Neuron (in vitro differentiated cells): ENCODE results near the gene SOCS4.
"Not testable (repeated sequence)": the region's sequence is repeated elsewhere in the genome, so short reads cannot be mapped to it uniquely, and the experiment has no call there.

Experiments
- H2AFZ ChIP-seq: one replicate; pipeline ENCODE4 v1.6.1; 2013; ENCODE audit warnings: low read depth, mild to moderate bottlenecking, inconsistent platforms, low read length, moderate library complexity
- H3K27me3 ChIP-seq: one replicate; pipeline ENCODE4 v1.6.1; 2013; ENCODE audit warnings: low read length; ENCODE audit not compliant: insufficient read depth
- H3K36me3 ChIP-seq: one replicate; pipeline ENCODE4 v1.6.1; 2013; ENCODE audit warnings: low read length; ENCODE audit not compliant: insufficient read depth
- H3K4me1 ChIP-seq: one replicate; pipeline ENCODE4 v1.6.1; 2013; ENCODE audit warnings: low read length; ENCODE audit not compliant: insufficient read depth
- H3K4me3 ChIP-seq: 2 replicates; pipeline ENCODE4 v1.5.1; 2013; ENCODE audit warnings: mild to moderate bottlenecking, low read length, moderate library complexity
- H3K9me3 ChIP-seq: one replicate; pipeline ENCODE4 v1.6.1; 2013; ENCODE audit warnings: low read length

The SOCS4 gene

GRCh38 chr14:55026793-55027561, at the start of gene SOCS4, which contains the start of gene WDHD1:
TSS of gene SOCS4 (plus strand) at chr14:55027236. CDS start at chr14:55043042, 15,806 bp downstream.
TSS of gene WDHD1 (minus strand) at chr14:55027099. CDS start at chr14:55026787, 312 bp downstream.
- H3K9me3 ChIP-seq, result no peaks in the 10 kb centered on the region
- peaks cover 32% of the 10 kb centered on the region for H3K4me1 ChIP-seq
- no peaks in the 10 kb centered on the region for H3K27me3 ChIP-seq
- peak within 1 kb of the TSS; percentile 81 for H3K4me3 ChIP-seq
- peaks cover 21% of the 10 kb centered on the region for H3K36me3 ChIP-seq
- H2AFZ ChIP-seq, result peak within 1 kb of the TSS; percentile 88

GRCh38 chr14:54979039-54979438, 48.0 kb upstream of the SOCS4 start:
- Histone ChIP-seq H3K27me3 (no peaks in the 10 kb centered on the region), H3K4me3 (no peak overlapping the region), H3K4me1 (no peaks in the 10 kb centered on the region), H2AFZ (no peak overlapping the region), H3K36me3 (peaks cover 51% of the 10 kb centered on the region), H3K9me3 (no peaks in the 10 kb centered on the region)

DNA sequence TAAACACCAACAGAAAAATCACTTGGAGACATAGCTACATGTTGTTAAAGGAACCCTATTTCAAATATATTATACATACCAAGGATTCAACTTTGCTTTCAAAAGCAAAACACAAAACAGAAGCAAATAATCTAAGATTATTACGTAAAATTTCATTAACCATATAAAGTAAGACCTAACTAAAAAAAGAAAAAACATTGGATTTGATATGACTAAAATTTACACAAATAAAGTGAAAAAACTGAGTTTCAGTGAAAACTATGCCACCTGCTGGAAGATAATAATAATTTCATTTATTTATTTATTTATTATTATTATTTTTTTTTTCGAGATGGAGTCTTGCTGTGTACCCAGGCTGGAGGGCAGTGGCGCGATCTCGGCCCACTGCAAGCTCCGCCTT, 45.3 kb upstream of the SOCS4 start:
- Histone ChIP-seq H3K9me3 (no peaks in the 10 kb centered on the region), H3K4me3 (no peak overlapping the region), H3K36me3 (peaks cover 58% of the 10 kb centered on the region), H2AFZ (no peak overlapping the region), H3K4me1 (no peaks in the 10 kb centered on the region), H3K27me3 (no peaks in the 10 kb centered on the region)

- Histone ChIP-seq H2AFZ (no peak overlapping the region), H3K27me3 (no peaks in the 10 kb centered on the region), H3K36me3 (peaks cover 65% of the 10 kb centered on the region), H3K4me3 (no peak overlapping the region), H3K4me1 (no peaks in the 10 kb centered on the region), H3K9me3 (no peaks in the 10 kb centered on the region)
These were observed 41.9 kb upstream of the SOCS4 start for GRCh38 chr14:54985156-54985555.

DNA sequence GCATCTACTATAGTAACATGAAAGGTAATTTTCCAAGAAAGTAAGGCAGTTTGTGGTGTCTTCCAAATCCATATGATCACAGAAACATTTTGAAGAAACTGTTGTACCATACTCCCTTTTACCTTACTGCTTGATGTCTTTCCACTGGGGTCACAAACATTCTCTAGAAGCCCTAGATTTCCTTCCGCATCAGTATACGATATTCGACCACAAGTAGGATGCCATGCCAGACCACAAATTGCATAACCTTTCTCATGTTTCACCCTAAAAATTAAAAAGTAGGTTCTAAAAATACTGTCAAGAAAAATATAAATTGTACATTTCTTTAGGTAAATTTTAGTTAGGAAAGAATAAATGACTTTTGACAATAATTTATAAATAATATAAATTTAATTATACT, 26.7 kb upstream of the SOCS4 start:
- peaks cover 57% of the 10 kb centered on the region for H3K36me3 ChIP-seq
- no peak overlapping the region for H2AFZ ChIP-seq
- H3K9me3 ChIP-seq, result no peaks in the 10 kb centered on the region
- no peak overlapping the region for H3K4me3 ChIP-seq
- H3K4me1 ChIP-seq, result no peaks in the 10 kb centered on the region
- H3K27me3 ChIP-seq, result no peaks in the 10 kb centered on the region

DNA sequence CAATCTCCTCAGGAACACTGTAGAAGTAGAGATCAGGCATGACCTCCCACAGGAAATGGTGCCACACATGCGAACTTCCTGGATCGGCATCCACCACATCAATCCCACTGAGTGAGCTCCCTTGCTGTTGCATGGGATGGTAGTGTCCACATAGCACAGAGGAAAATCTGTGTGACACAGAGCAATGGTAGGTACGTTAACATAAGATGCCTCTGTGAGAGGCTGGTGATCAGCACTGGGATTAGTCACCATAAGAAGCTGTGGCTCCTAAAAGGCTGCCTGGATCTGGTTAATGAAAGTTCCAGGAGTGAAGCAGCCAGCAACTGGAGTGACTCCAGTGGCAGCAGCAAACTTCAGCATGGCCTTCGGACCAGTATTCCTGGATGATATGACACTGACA, 22.0 kb upstream of the SOCS4 start:
- Histone ChIP-seq H3K4me3 (no peak overlapping the region), H3K27me3 (no peaks in the 10 kb centered on the region), H3K4me1 (no peaks in the 10 kb centered on the region), H3K9me3 (no peaks in the 10 kb centered on the region), H2AFZ (no peak overlapping the region), H3K36me3 (peaks cover 70% of the 10 kb centered on the region)

DNA sequence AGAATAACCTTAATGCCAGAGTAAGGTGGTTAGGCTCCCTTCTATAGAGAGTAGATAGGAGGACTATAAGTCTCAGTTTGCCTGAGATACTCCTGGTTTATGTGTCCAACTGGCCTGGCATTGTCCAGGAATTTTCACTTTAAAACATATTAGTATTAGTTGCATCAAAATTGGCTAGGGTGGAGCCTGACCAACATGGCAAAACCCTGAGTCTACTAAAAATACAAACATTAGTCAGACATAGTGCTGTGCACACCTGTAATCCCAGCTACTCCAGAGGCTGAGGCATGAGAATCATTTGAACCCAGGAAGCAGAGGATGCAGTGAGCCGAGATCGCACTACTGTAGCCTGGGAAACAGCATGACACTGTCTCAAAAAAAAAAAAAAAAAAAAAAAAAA, 12.0 kb upstream of the SOCS4 start:
- peaks cover 34% of the 10 kb centered on the region for H3K36me3 ChIP-seq
- no peaks in the 10 kb centered on the region for H3K4me1 ChIP-seq
- no peak overlapping the region for H2AFZ ChIP-seq
- H3K9me3 ChIP-seq, result no peaks in the 10 kb centered on the region
- no peak overlapping the region for H3K4me3 ChIP-seq
- no peaks in the 10 kb centered on the region for H3K27me3 ChIP-seq

DNA sequence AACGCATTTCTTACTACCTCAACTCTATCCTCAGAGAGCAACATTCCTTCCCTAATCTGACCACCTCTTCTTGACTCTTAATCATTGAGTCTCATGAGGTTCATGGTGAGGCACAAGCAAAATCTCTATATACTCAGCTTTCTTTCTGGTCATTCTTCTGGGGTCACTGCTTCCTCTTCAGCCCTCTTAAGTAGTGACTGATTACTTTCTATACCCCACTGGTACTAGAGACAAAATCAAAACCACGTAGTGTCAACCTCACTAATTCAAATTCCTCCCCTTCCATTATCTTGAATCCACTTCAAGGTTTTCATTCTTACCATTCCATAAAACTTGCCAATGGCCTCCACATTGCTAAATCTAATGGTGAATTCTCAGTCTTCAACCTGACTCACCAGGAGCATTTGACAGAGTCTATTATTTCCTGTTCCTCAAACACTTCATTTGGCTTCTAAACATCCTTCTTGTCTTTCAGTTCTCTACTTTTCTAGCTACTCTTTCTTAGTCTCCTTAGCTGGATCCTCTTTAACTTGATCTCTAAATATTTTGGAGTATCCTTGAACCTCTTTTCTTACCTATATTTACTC, 7.0 kb upstream of the SOCS4 start:
- Histone ChIP-seq H3K4me3 (no peak overlapping the region), H3K9me3 (no peaks in the 10 kb centered on the region), H3K4me1 (no peaks in the 10 kb centered on the region), H3K27me3 (no peaks in the 10 kb centered on the region), H2AFZ (no peak overlapping the region), H3K36me3 (peaks cover 40% of the 10 kb centered on the region)

DNA sequence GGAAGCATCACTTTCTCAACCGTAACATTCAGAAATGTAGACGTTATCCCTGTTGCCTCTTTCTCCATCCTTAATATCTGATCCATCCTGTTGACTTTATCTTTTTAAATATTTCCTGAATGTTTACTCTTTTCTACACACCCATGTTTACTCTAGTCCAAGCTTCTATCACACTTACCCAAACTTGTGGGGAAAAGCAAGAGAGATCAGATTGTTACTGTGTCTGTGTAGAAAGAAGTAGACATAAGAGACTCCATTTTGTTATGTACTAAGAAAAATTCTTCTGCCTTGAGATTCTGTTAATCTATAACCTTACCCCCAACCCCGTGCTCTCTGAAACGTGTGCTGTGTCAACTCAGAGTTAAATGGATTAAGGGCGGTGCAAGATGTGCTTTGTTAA, 2.7 kb upstream of the SOCS4 start:
- not testable (repeated sequence) for H3K9me3 ChIP-seq, H3K4me3 ChIP-seq, H2AFZ ChIP-seq, H3K27me3 ChIP-seq
- H3K36me3 ChIP-seq, result peaks cover 31% of the 10 kb centered on the region
- peaks cover 21% of the 10 kb centered on the region for H3K4me1 ChIP-seq

DNA sequence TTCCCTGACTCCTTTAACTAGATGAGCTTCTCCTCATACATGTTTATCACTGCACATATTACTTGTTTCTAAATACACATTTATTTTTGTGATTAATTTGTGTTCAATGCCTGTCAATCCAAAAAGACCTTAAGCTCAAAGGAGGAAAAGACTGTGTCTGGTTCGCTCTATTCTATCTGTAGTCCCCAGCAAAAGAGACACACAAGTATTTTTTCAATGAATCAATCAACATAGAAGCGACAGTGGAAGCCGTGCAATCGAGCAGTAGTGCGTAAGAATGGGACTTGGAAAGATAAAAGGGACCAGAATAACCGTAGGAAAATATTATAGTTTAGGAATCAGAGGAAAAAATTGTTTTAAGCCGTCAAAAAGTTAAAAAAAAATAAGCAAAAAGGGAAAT, 1.1 kb upstream of the SOCS4 start:
- Histone ChIP-seq H3K9me3 (no peaks in the 10 kb centered on the region), H3K4me1 (peaks cover 32% of the 10 kb centered on the region), H3K4me3 (peak overlapping the region; percentile 81), H3K27me3 (no peaks in the 10 kb centered on the region), H3K36me3 (peaks cover 23% of the 10 kb centered on the region), H2AFZ (peak overlapping the region; percentile 88)

DNA sequence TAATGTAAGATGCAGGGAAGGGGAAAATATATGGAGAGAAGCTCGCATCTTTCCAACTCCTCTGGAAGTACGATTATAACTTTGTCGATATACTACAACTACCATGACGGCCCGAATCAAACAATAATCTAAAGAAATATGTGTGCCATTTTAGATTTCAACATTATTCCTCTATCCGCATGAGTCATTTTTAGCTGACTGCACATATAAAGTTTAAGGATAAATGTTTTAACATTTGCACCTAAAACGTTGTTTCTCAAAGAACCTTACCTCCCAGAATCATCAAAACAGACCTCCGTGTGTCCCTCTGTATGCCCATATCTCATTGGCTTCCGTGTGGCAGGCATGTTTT, 619 bp upstream of the SOCS4 start:
- Histone ChIP-seq H3K4me1 (peaks cover 32% of the 10 kb centered on the region), H3K27me3 (no peaks in the 10 kb centered on the region), H3K9me3 (no peaks in the 10 kb centered on the region)

DNA sequence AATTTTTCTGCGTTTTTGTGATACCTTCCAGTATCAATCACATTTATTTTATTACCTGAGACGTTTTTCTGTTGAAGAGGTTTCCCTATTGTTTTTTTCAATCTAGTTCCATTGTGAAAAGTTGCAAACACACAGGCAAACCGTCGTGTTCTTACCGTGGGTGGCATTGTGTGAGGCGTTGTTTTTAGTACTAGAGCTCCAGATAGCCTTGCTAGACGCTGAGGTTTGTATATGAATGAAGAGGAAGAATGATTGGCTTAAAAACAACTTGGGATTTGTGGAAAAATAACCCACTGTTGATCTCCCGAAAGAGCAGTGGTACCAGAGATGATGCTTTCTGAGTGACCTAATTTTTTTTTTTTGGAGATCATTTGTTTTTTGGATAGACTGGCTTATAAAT, 1.0 kb downstream of the SOCS4 start:
- Histone ChIP-seq H3K4me3 (peak overlapping the region; percentile 81), H3K27me3 (no peaks in the 10 kb centered on the region), H2AFZ (peak overlapping the region; percentile 88), H3K9me3 (no peaks in the 10 kb centered on the region), H3K4me1 (peaks cover 32% of the 10 kb centered on the region), H3K36me3 (peaks cover 19% of the 10 kb centered on the region)

More for the DNA sequence above, 619 bp upstream of the SOCS4 start:
- Histone ChIP-seq H3K4me3 (peak overlapping the region; percentile 81), H2AFZ (peak overlapping the region; percentile 88), H3K36me3 (peaks cover 23% of the 10 kb centered on the region)

GRCh38 chr14:55028476-55028875, 1.4 kb downstream of the SOCS4 start:
- Histone ChIP-seq H3K27me3 (no peaks in the 10 kb centered on the region), H3K36me3 (peaks cover 15% of the 10 kb centered on the region), H3K4me3 (peak overlapping the region; percentile 81), H2AFZ (no peak overlapping the region), H3K4me1 (peaks cover 32% of the 10 kb centered on the region), H3K9me3 (no peaks in the 10 kb centered on the region)
